Effector CD4-positive, alpha-beta T cell (primary cell): ENCODE measurements around the gene KLHL36.

Experiments
- DNase-seq: peaks from one replicate; pipeline ENCODE4 v3.0.0-alpha.2; 2020

The KLHL36 gene

GRCh38 chr16:84699712-84700445 is 51.6 kb downstream of the KLHL36 start, which contains the start of gene USP10:
Gene USP10 (plus strand): TSS chr16:84700000. CDS start chr16:84700091, 91 bp downstream.
- DNase-seq = peak; percentile 79

GRCh38 chr16:84700446-84701300 is 52.4 kb downstream of the KLHL36 start:
- DNase-seq = peak; percentile 20

GRCh38 chr16:84703681-84704080 is 55.4 kb downstream of the KLHL36 start:
- DNase-seq = no peak

- DNase-seq = no peak
These were observed 55.9 kb downstream of the KLHL36 start for GRCh38 chr16:84704253-84704652.

GRCh38 chr16:84706856-84707255 is 58.5 kb downstream of the KLHL36 start:
- DNase-seq = no peak

- DNase-seq = no peak
These were observed 61.3 kb downstream of the KLHL36 start for GRCh38 chr16:84709609-84710008.

- no peak for DNase-seq
These were observed 62.4 kb downstream of the KLHL36 start for GRCh38 chr16:84710686-84711085.
